GM12892 (cell line): ENCODE results near the gene ADK.

Experiments used
- POLR2A ChIP-seq: IDR thresholded peaks from 2 replicates; pipeline ENCODE4 v1.6.1; 2011; ENCODE audit warnings: low read depth, low read length, control low read depth
- POLR2AphosphoS5 ChIP-seq: IDR thresholded peaks from 2 replicates; pipeline ENCODE4 v1.6.1; 2011; ENCODE audit warnings: low read depth, low read length, control low read depth
- TAF1 ChIP-seq: IDR thresholded peaks from 2 replicates; pipeline ENCODE4 v1.6.1; 2011; ENCODE audit warnings: low read depth, mild to moderate bottlenecking, control low read depth, low read length, borderline replicate concordance

DNA sequence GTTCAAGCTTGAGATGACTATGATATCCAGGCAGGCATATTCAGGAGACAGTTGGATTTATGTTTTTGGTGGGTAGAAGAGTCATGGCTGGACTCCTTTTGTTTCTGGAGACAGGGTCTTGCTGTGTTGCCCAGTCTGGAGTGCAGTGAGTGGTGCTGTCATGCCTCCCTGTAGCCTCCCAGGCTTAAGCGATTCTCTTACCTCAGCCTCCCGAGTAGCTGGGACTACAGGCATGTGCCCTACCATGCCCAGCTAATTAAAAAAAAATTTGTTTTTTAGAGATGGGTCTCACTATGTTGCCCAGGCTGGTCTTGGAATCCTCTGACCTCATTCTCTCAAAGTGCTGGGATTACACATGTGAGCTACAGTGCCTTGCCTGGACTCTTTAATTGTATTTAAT lies 62.0 kb downstream of the ADK start:
- TF ChIP-seq POLR2AphosphoS5 (no peak), POLR2A (no peak), TAF1 (no peak)
